Erythroblast (primary cell): Measurements from ENCODE around the gene CD8B.

Source experiments
- GATA1 ChIP-seq: IDR thresholded peaks from 2 replicates; pipeline ENCODE4 v1.6.1; 2011; ENCODE audit warnings: low read depth, mild to moderate bottlenecking, control low read depth, low read length, moderate library complexity
- POLR2A ChIP-seq: IDR thresholded peaks from 2 replicates; pipeline ENCODE4 v1.6.1; 2011; ENCODE audit warnings: mild to moderate bottlenecking, low read length

DNA sequence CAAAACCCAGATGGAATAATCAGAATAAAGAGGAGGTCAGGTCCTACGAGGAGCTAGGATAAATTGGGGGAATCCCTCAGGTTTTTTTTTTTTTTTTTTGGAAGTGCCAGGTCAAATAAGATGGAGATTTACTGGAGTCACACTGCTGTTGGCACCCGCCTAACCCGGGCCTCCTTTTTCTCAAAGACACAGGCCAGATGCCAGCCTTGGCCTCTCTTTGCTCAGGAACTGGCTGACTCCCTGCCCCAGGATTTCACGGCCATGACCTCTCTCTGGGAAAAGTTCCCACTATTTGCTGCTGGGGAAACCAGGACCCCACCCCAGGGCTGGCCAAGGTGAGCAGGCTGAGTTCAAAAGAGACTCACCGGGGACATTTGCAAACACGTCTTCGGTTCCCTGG is 73.5 kb downstream of the CD8B start:
- no peak for TF ChIP-seq POLR2A
- no peak for TF ChIP-seq GATA1
